Skeletal muscle tissue (tissue), 4 donors: ENCODE data around the gene QDPR. TPM values are rescaled to one million over a fixed set of nuclear protein-coding genes. Genes with fewer than 3 reads are reported as not detected.

Source experiments
- H3K27ac ChIP-seq: one replicate; pipeline ENCODE4 v1.7.0; 2013; ENCODE audit warnings: mild to moderate bottlenecking, low read depth, low read length, inconsistent platforms
- H3K27me3 ChIP-seq, 3 donors: one replicate each; pipeline ENCODE4 v1.7.0; 2013; ENCODE audit warnings: low read length in 3 of 3; ENCODE audit not compliant: control insufficient read depth in 3 of 3, insufficient read depth in 3 of 3
- H3K36me3 ChIP-seq, 3 donors: one replicate each; pipeline ENCODE4 v1.7.0; 2013; ENCODE audit warnings: low read length in 3 of 3; ENCODE audit not compliant: control insufficient read depth in 3 of 3, insufficient read depth in 3 of 3
- H3K4me1 ChIP-seq, 3 donors: one replicate each; pipeline ENCODE4 v1.7.0; 2013; ENCODE audit warnings: low read length in 3 of 3, mild to moderate bottlenecking in 3 of 3; ENCODE audit not compliant: control insufficient read depth in 3 of 3, insufficient read depth in 3 of 3
- H3K4me3 ChIP-seq, 3 donors: one replicate each; pipeline ENCODE4 v1.7.0; 2013; ENCODE audit warnings: low read length in 3 of 3
- H3K9ac ChIP-seq, 3 donors: one replicate each; pipeline ENCODE4 v1.7.0; 2013; ENCODE audit warnings: low read length in 3 of 3, mild to moderate bottlenecking in 3 of 3, moderate library complexity in 2 of 3, low read depth in 1 of 3
- H3K9me3 ChIP-seq, 3 donors: one replicate each; pipeline ENCODE4 v1.7.0; 2013; ENCODE audit warnings: low read length in 3 of 3; ENCODE audit not compliant: control insufficient read depth in 3 of 3
- total RNA-seq: library from RNA; depleted of rRNA; stranded (reverse); fragments of >200 nt; gene quantifications from one replicate; pipeline ENCODE4 v1.2.3, GENCODE V29; 2014
- donor health status: Osteomylitis.

QDPR gene
- 54.8 TPM for total RNA-seq

- Histone ChIP-seq H3K27ac (peak within 1 kb of the TSS; percentile 75), H3K36me3 (peaks cover 1 to 7% (median 2%) of the 10 kb centered on the region in 3 donors), H3K9me3 (no peaks in the 10 kb centered on the region), H3K27me3 (peaks cover 0 to 2% (median 0%) of the 10 kb centered on the region in 3 donors), H3K4me1 (peaks cover 17 to 26% (median 17%) of the 10 kb centered on the region in 3 donors), H3K4me3 (peak within 1 kb of the TSS; percentile 84 to 90 (median 86)), H3K9ac (peak within 1 kb of the TSS; percentile 79 to 91 (median 81))
These were observed at the start of gene QDPR for GRCh38 chr4:17511950-17512795. Gene QDPR (minus strand): TSS chr4:17512090. CDS start chr4:17512054, 36 bp downstream.

- no peak overlapping the region for H3K9ac ChIP-seq
- no peak overlapping the region for H3K4me3 ChIP-seq
- H3K9me3 ChIP-seq: no peaks in the 10 kb centered on the region
- H3K4me1 ChIP-seq: no peaks in the 10 kb centered on the region
- H3K36me3 ChIP-seq: no peaks in the 10 kb centered on the region
- H3K27ac ChIP-seq: no peak overlapping the region
- H3K27me3 ChIP-seq: peaks cover 0 to 5% (median 0%) of the 10 kb centered on the region in 3 donors
These were observed 49.5 kb upstream of the QDPR start for GRCh38 chr4:17561195-17561909.

GRCh38 chr4:17560065-17560673, 48.3 kb upstream of the QDPR start:
- H3K36me3 ChIP-seq: no peaks in the 10 kb centered on the region
- no peak overlapping the region for H3K27ac ChIP-seq
- no peaks in the 10 kb centered on the region for H3K4me1 ChIP-seq
- no peak overlapping the region for H3K9ac ChIP-seq
- H3K9me3 ChIP-seq: no peaks in the 10 kb centered on the region
- no peak overlapping the region for H3K4me3 ChIP-seq
- peaks cover 0 to 3% (median 1%) of the 10 kb centered on the region in 3 donors for H3K27me3 ChIP-seq

- Histone ChIP-seq H3K4me3 (no peak overlapping the region), H3K27me3 (peaks cover 0 to 3% (median 3%) of the 10 kb centered on the region in 3 donors), H3K27ac (no peak overlapping the region), H3K9ac (no peak overlapping the region), H3K4me1 (no peaks in the 10 kb centered on the region), H3K36me3 (no peaks in the 10 kb centered on the region), H3K9me3 (no peaks in the 10 kb centered on the region)
These were observed 47.8 kb upstream of the QDPR start for GRCh38 chr4:17559709-17560048.

GRCh38 chr4:17558941-17559708, 47.2 kb upstream of the QDPR start:
- no peaks in the 10 kb centered on the region for H3K36me3 ChIP-seq
- no peak overlapping the region for H3K9ac ChIP-seq
- no peaks in the 10 kb centered on the region for H3K4me1 ChIP-seq
- no peak overlapping the region for H3K4me3 ChIP-seq
- peaks cover 0 to 3% (median 3%) of the 10 kb centered on the region in 3 donors for H3K27me3 ChIP-seq
- H3K9me3 ChIP-seq: no peaks in the 10 kb centered on the region
- H3K27ac ChIP-seq: no peak overlapping the region

- Histone ChIP-seq H3K27ac (no peak overlapping the region), H3K9ac (no peak overlapping the region), H3K4me3 (no peak overlapping the region), H3K4me1 (no peaks in the 10 kb centered on the region), H3K9me3 (no peaks in the 10 kb centered on the region), H3K36me3 (no peaks in the 10 kb centered on the region), H3K27me3 (peaks cover 0 to 3% (median 3%) of the 10 kb centered on the region in 3 donors)
These were observed 46.0 kb upstream of the QDPR start for GRCh38 chr4:17557880-17558279.

- Histone ChIP-seq H3K9ac (no peak overlapping the region), H3K4me3 (no peak overlapping the region), H3K27ac (no peak overlapping the region), H3K4me1 (no peaks in the 10 kb centered on the region), H3K27me3 (peaks cover 0 to 3% (median 3%) of the 10 kb centered on the region in 3 donors), H3K36me3 (no peaks in the 10 kb centered on the region), H3K9me3 (no peaks in the 10 kb centered on the region)
These were observed 44.6 kb upstream of the QDPR start for GRCh38 chr4:17556498-17556897.

GRCh38 chr4:17554568-17554967, 42.7 kb upstream of the QDPR start:
- Histone ChIP-seq H3K36me3 (no peaks in the 10 kb centered on the region), H3K9ac (no peak overlapping the region), H3K27me3 (peaks cover 0 to 3% (median 0%) of the 10 kb centered on the region in 3 donors), H3K4me3 (no peak overlapping the region), H3K4me1 (no peaks in the 10 kb centered on the region), H3K9me3 (no peaks in the 10 kb centered on the region), H3K27ac (no peak overlapping the region)

GRCh38 chr4:17552427-17552826, 40.5 kb upstream of the QDPR start:
- no peak overlapping the region for H3K9ac ChIP-seq
- no peaks in the 10 kb centered on the region for H3K9me3 ChIP-seq
- H3K27ac ChIP-seq: no peak overlapping the region
- H3K27me3 ChIP-seq: peaks cover 0 to 3% (median 0%) of the 10 kb centered on the region in 3 donors
- no peaks in the 10 kb centered on the region for H3K36me3 ChIP-seq
- H3K4me3 ChIP-seq: no peak overlapping the region
- H3K4me1 ChIP-seq: no peaks in the 10 kb centered on the region
